ENCODE data around the gene ZDHHC8.

Gene ZDHHC8

DNA sequence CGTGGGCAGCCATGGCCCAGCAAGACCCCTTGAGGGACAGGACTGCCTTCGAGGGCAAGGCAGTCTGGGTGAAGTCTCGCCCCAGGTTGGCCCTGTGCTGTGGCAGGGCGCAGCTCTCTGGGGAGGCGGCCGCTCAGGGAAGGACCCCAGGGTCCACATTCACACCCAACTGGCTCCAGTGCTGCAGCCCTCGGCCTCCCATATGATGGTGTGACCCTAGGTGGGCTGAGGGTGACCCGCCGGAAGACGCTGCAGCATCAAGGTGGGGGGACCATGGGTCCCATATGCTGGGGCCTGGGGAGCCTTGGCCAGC, 47.3 kb downstream of the ZDHHC8 start:
- no peak for DNase-seq (ENCODE audit: low spot score)

DNA sequence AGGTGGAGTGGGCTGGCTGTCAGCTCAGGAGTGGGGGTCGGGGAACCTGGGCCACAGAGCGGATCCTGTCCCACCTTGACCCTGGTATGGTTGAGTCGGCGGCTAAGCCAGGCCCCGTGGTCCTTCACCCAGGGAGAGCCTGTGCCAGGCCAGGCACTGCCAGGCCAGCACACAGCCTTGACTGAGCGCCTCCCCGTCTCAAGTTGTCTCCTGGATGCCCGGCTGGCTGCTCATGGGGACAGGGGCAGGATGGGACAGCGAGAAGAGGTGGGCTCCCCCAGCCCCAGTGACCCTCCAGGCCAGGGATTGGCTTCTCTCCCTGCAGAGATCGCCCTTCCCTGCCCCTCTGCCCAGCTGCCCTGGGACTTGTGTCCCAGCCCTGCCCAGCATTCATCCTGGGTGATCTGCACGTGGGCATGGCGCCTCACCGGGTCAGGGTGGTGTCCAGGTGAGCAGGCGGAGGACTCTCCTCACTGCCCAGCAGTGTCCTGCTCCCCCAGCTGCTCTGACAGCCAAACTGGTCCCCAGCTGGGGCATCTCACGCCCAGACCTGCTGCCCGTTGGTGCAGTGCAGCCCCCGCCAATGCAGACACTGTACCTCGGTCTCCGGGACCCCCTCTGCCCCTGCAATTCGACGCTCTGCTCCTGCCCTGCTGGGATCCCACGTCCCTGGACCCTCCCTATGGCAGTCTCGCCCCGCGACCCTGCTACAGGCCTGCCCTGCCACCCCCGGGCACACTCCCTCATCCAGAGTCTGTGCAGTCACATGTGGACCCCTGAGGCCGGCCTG, 48.0 kb downstream of the ZDHHC8 start:
- DNase-seq (ENCODE audit: low spot score), result no peak

DNA sequence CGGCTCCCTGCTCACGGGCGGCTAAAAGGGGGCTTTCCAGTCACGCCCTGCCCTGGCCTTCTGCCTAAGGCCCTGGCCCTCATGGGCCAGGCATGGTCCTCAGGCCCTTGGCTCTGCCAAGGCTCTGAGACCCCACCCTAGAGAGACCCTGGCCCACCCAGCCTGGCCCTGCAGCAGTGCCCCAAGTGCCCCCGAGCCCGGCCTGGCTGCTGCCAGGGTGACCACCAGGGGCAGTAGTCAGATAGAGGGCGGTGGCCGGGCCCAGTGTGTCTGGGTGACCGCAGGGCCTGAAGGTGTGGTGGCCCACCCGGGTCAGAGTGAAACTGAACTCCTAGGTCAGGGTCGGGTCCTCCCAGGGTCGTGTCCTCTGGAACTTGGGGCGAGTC, 48.6 kb downstream of the ZDHHC8 start:
- no peak for DNase-seq (ENCODE audit: low spot score)

DNA sequence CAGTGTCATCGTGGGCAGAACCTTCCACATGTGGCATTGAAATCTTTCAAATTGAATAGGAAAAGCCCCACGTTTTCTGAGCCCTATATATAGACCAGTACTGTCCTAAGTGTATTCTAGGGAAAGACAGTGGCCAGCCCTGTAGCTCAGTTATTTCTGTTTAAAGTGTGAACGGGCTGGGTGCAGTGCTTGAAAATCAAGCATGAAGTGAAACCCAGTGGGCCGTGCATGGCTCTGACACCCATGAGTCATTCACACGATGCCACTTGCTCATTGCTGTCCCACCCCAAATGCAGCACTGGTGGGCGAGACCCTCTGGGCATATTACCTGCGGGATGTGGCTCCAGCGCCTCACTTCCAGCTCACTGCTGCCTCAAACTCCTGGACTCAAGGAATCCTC, 49.0 kb downstream of the ZDHHC8 start:
- DNase-seq (ENCODE audit: low spot score), result no peak

DNA sequence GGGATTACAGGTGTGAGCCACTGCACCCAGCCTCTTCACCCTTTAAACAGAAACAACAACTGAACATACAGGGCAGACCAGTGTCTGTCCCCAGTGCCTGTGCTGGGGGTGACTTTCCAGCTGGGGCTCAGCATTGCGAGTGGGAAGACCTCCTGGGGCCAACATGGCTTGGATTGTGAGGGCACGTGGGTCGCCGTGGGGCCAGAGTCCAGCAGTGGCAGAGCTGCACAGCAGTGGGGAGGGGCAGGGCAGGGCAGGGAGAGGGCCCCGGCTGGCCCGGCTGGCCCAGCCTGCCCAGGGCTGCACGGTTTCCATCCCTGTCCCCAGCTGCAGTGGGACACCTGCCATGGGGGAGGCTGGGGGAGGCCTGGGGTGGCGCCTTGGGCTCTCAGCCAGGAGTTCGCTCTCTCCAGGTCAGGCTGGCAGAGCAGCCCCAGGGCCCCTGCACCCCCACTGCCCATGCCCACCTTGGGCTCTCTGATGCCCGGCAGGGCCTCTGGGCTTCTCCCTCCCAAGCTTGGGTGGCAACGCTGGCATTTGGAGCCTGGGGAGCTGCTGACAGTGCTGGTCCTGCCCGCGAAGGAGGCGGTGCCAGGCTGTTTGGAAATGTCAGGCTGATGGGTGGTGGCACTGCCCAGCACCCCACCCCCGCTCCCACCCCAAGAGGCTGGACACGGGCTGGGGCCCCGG, 49.7 kb downstream of the ZDHHC8 start:
- DNase-seq (ENCODE audit: low spot score), result no peak

DNA sequence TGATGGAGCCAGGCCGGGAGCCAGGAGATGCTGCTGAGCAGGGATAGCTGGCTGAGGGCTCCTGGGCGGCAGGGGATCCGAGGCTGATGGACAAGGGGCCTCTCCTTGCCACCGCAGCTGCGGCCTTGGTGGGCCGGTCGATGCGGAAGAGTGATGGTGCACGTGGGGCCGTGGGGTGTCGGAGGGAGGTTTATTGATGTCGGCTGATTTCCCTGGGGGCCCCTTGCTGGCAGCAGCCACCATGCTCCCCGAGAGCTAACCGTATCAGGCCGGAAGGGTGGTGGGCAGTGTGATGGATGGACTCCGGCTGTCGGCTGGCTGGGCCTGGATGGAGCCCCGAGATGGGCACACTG, 50.3 kb downstream of the ZDHHC8 start:
- DNase-seq (ENCODE audit: low spot score), result no peak

DNA sequence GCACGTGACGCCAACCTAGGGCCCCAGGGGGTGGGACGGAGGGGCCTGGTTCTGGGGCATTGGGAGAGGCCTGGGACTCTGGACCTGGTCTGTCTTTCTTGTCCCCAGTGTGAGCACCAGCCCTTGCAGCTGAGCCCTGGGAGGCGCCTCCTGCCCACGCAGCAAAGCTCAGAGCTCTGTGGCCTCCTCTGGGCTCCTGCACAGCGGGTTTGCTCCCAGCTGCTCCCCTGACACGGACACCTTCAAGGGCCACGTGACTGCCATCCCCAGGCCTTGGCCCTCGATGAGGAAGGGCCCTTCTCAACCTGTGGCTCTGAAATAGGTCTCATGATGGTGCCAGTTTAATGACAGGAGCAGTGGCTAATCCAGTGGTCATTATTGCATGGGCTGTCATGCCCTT, 50.8 kb downstream of the ZDHHC8 start:
- DNase-seq (ENCODE audit: low spot score), result no peak

DNA sequence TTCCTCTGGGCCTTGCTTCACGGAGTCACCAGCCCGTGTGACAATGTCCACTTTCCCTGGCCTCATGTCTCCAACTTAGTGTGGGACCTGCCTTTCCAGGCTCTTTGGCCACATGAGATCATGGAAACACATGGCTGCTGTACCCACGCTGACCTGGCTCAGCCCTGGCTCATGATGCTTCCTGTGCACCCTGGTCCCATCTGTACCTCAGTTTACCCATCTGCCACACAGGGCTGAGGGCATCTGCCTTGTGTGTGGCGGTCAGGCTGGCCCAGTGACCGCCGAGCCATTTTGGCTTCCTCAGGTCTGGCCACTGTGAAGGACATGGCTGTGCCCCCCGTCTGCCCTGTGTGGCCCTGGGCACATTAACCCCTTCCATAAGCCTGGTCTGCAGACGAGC, 51.5 kb downstream of the ZDHHC8 start:
- DNase-seq (ENCODE audit: low spot score), result no peak

DNA sequence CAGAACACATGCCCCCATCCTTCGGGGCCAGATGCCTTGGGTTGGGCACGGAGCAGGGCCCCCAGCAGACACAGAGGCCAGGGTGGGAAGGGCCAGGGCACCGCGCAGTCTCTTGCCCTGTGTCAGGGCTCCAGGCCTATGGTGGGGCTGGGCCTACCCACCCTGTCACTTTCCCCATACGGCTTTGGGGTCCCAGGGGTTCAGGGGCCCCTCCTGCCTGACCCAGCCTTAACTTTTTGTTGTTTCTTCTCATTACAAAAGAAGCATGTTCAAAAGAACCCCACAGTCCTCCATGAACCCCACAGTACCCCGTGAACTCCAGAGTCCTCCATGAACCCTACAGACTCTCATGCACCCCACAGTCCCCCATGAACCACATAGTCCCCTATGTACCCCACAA, 52.2 kb downstream of the ZDHHC8 start:
- DNase-seq (ENCODE audit: low spot score), result no peak

DNA sequence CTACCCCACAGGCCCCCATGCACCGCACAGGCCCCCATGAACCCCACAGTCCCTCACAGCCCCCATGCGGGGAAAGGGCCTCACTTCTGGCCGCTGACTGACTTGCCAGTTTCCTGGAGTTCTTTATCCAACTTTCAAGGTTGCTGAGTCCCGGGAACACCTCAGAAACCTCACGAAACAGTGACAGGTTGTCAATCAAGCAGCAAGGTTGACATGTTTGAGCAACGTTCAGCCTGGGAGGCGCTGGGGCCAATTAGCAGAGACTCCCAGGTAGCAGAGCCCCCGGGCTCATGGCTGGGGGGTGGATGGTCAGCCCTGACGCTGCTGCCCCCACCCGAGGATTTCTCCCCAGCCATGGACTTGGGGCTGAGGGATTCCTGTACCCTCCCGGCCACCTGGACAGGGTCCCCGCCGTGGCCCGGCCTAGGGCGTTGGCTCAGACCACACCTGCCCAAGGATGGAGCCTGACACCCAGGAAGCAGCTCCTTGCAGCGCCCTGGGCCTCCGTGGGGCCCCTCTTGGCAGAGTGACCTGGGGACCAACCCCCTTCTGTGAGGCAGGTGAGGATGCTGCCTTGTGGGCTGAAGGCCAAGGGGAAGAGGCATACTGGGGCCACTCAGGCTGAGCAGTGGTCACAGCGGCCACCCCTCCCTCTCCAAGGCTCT, 53.0 kb downstream of the ZDHHC8 start:
- DNase-seq (ENCODE audit: low spot score), result no peak

DNA sequence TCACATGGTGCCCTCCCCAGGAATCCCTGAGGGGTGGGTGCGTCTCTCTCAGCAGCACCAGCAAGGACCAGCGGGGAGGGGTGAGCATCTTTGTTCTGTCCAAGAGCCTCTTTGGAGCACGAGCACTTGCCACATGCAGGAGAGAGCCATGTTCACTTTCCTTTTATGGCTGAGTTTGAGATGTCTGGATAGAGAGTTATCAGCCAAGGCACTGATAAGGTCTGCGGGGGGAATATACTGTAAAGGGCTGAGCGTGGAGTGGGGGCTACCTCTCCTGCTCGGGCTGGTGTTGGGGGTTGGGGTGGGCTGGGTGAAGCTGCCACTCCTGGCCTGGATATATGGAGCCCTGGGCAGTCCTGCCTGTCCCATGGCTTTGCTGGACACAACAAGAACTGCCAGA, 54.1 kb downstream of the ZDHHC8 start:
- DNase-seq (ENCODE audit: low spot score), result no peak

DNA sequence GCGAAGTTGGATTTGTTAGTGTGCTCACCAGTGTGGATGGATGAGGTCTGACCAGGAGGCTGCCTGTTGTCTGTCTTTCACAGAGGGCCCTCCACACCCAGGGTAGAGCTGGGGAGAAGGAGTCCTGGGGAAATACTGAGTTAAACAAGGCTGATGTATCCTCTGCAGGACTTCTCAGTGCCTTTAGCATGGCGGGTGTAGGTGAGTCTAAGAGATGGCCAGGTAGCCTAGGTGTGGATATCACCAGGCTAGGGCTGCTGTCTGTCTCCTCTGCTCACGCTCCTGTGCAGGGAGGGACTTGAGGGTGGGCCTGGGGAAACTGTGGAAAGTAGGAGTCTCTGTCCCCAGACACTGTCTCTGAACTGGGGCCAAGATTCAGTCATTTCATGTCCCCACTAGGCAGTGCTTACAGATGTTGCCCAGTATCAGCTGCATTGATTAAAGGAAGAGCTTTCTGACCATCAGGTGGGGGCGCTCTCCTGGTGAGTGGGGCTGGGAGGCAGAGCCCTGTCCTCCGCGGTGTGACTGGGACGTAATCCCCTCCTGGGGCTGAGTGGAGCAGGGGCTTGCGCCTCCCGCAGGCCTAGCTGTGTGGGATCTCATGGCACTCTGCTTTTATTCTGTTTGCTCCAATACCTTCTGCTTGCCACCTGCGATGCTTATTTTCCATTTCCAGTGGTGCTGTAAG, 54.7 kb downstream of the ZDHHC8 start:
- DNase-seq (ENCODE audit: low spot score), result no peak

DNA sequence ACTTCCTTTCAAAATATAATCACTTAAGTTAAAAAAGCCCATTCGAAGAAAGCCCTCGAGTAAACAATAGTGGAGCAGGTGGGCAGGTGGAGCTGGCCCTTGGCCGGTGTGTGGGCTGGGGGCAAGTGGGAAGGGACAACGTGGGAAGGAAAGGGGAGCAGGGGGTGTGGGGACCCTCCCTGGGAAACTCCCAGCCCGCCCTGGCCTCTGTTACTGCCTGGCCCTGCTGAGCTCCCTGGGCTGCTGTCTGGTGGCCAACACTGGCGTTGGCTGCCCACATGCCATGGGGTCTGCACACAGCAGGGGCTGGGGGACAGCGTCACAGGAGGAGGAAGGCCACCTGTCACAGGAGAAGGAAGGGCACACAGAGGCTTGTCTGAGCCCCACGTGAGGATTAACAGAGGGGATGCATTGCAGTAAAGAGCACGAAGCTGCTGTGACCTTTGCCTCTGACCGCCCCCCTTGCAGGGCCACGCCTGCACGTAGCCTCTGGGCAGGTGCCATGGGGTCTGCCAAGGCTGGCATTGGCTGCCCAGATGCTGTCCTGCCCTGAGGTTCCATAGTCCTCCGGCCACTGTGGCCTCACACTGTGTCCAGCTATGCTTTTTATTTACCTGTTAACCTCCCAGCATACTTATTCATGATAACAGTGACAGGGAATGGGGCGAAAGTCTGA, 55.4 kb downstream of the ZDHHC8 start:
- no peak for DNase-seq (ENCODE audit: low spot score)

DNA sequence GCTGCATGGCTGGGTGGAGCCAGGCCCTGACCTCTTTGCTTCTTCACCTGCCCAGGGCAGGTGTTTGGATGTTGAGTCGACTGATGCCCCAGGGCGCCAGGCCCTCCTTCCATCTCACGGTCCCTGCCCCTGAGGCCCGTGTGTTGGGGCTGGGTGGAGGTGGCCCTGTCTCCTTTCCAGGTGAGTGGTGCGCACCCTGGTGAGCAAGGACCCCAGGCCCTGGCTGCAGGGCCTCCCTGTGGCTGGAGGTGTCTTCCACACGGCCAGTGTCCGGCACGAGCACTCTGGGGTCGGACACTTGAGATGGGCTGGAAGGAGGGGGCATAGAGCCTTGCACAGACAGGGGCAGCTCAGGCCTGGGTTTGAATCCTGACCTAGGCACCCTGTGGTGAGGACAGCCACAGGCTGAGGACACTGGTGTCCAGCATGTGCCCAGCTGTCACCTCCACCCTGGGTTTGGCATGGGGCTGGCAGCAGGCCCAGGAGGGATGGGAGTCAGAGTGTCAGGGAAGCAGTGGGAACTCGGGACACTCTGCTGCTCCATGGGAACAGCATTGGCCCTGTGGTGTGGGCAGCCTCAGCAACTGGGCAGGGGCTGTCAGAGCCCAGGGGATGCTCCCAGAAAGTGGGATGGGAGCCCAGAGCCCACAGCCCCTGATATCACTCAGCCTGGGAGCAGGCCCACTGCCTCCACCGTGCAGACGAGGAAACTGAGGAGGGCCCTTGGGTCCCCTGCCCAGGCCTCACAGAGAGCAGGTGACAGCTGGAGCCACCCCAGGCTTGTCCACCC, 56.4 kb downstream of the ZDHHC8 start:
- no peak for DNase-seq (ENCODE audit: low spot score)

DNA sequence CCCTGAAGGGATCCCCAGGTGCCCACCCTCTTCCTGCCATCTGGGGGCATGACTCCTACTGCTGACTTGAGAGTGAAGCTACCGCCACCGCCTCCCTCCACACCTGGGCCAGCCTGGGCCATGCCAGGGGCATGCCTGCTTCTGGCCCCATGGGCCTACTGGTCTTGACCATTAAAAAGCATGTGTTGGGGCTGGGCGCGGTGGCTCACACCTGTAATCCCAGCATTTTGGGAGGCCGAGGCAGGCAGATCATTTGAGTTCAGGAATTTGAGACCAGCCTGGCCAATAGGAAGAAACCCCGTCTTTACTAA, 56.9 kb downstream of the ZDHHC8 start:
- no peak for DNase-seq (ENCODE audit: low spot score)

DNA sequence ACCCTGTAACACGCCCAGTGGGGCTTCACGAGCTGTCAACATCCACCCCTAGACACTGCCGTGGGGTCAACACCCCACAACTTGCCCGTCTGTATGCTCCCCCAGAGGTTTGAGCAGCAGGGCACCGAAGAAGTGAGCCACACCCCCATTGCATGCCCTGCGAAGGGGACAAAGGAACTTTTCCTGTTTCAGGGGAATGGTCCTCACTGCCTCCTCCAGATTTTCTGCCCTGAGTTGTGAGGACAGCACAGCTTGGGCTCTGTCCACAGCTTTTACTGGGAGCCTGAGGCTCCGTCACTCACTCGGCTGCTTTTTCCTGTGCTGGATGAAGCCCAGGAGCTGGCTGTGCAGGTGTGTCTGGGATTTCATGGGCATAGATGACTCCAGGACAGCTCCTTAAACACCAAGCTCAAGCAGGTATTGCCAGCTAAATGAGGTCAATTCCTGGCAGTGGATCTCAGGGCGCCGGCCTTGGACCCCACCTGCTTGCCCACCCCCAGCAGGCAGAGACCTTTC, 59.5 kb downstream of the ZDHHC8 start:
- no peak for DNase-seq (ENCODE audit: low spot score)

DNA sequence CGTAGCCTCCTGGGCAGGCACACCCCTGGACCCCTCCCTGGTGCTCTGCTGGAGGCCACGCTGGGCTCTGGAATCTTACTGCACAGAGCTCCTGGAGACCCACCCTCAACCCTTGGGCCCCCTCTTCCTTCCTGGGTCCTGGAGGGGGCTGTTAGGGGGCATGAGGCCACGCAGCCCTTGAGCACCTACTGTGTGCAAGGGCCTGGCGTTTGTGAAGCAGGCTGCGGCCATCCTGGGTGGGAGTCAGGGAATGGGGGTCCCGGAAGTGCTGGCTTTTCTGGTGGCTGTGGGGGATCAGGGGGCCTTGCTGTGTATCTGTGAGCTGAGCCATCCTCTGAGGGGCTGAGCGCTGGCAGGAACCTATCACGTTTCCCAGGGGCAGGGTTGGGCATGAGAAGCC, 60.2 kb downstream of the ZDHHC8 start:
- DNase-seq (ENCODE audit: low spot score), result no peak

DNA sequence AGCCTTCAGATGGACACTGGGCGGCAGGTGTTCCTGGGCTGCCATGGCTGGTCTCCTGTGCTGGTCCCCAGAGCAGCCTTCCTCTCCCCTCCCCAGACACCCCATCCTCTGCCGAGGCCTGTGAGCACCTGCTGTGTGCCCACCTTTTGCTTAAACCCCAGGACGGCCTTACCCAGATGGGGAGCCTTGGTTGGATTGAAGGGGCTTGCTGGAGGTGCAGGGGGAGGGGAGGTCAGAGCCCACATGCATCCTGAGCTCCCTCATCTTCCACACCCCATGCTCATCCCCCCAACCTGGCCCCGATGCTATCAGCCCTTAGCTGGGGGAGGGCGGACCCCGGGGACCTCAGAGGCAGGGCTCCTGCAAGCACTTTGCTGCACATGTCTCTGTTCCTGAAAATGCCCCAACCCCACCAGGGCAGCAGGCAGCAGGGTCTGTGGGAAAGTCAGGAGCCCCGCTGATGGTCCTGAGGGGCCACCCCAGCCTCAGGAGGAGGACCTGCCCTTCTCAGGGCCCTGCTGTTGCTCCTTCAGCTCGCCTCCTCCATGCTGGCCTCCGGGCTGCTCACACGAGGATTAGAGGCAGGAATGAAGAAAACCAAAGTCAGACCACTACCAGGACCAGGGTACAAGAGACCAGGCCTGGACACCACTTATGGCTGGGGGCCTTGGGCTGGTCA, 60.8 kb downstream of the ZDHHC8 start:
- DNase-seq (ENCODE audit: low spot score), result no peak

DNA sequence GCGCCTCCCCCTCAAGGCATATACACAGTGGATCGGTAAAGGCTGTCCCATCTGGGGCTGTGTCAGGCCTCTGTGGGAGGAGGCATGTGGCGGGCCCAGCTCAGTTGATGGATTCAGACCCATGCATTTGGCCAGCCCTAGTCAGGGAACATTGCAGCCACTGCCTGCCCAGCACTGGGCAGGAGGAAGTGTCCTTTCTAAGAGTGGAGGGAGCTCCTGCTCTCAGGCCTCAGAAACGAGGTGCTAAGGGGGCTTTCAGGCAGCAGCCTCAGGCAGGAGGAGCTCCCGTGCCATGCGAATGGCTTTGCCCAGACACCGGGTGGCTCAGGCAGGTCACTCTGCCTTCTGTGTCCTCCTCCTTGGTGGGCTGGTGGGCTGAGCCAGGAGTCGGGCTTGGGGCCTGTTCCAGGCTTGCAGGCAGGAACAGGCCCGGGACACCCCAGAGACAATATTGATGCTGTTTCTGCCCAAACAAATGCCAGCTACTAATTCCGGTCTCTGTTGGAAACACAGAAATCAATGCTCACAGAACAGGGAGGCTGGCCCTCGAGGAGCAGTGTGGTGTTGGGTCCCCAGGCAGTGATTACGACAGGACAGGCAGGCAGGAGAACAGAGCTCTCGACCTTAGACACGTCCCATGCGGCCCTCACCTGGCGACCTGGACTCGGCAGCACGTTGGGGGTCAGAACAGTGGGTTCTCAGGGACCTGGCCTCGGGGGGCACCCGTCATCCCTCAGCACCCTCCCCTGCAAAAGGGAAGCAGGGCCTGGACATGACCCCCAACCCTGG, 61.6 kb downstream of the ZDHHC8 start:
- DNase-seq (ENCODE audit: low spot score), result no peak

Measured in D341Med (cell line).